Keratinocyte (primary cell): ENCODE data around the gene RGS17. TPM values are rescaled to one million over a fixed set of nuclear protein-coding genes. Genes with fewer than 3 reads are reported as not detected.

Experiments
- DNase-seq: peaks from one replicate; pipeline ENCODE4 v3.0.0-alpha.2; 2011; ENCODE audit warnings: low read depth, missing footprints, low spot score
- FAIRE-seq: peaks from 2 replicates; lab custom pipeline; 2011; peaks lifted over from hg19 to GRCh38; lab: Jason Lieb, UNC
- H2AFZ ChIP-seq: 2 replicates; pipeline ENCODE4 v1.6.0; 2012; ENCODE audit warnings: low read length, control low read depth, inconsistent platforms; ENCODE audit not compliant: control insufficient read depth
- H3K27ac ChIP-seq: 2 replicates; pipeline ENCODE4 v1.5.1; 2011; ENCODE audit warnings: low read length; ENCODE audit not compliant: control insufficient read depth, insufficient read depth
- H3K27me3 ChIP-seq: 3 replicates; pipeline ENCODE4 v1.6.0; 2011; ENCODE audit warnings: low read length; ENCODE audit not compliant: control insufficient read depth, insufficient read depth; ENCODE audit errors: extremely low read depth
- H3K36me3 ChIP-seq, 2 experiments: 2 replicates in 1 of 2; 3 replicates in 1 of 2; pipeline ENCODE4 v1.5.1; 2011; ENCODE audit warnings: low read length in 2 of 2, mild to moderate bottlenecking in 1 of 2; ENCODE audit not compliant: control insufficient read depth in 2 of 2, insufficient read depth in 2 of 2; ENCODE audit errors: extremely low read depth in 1 of 2
- H3K4me1 ChIP-seq: 3 replicates; pipeline ENCODE4 v1.5.1; 2011; ENCODE audit warnings: low read length; ENCODE audit not compliant: control insufficient read depth, insufficient read depth; ENCODE audit errors: extremely low read depth
- H3K4me2 ChIP-seq: 3 replicates; pipeline ENCODE4 v1.6.0; 2011; ENCODE audit warnings: low read depth, low read length; ENCODE audit not compliant: control insufficient read depth, insufficient read depth; ENCODE audit errors: extremely low read depth
- H3K4me3 ChIP-seq, 3 experiments: fragments of 200-600 bp in 1 of 3; sonication (generic) in 1 of 3; 2 replicates in 2 of 3; 3 replicates in 1 of 3; pipeline ENCODE4 v1.5.1; 2011 to 2016; ENCODE audit warnings: low read length in 3 of 3, mild to moderate bottlenecking in 3 of 3, control low read depth in 2 of 3, inconsistent platforms in 1 of 3, low read depth in 1 of 3, mixed read lengths in 1 of 3, mixed run types in 1 of 3, moderate library complexity in 1 of 3; ENCODE audit not compliant: control insufficient read depth in 2 of 3, insufficient read depth in 2 of 3; ENCODE audit errors: extremely low read depth in 1 of 3
- H3K79me2 ChIP-seq: 2 replicates; pipeline ENCODE4 v1.6.0; 2012; ENCODE audit warnings: low read length; ENCODE audit not compliant: control insufficient read depth, insufficient read depth
- H3K9ac ChIP-seq: 3 replicates; pipeline ENCODE4 v1.6.0; 2011; ENCODE audit warnings: low read length; ENCODE audit not compliant: control insufficient read depth, insufficient read depth; ENCODE audit errors: extremely low read depth
- H3K9me1 ChIP-seq: 3 replicates; pipeline ENCODE4 v1.6.0; 2011; ENCODE audit warnings: low read length; ENCODE audit not compliant: control insufficient read depth, insufficient read depth; ENCODE audit errors: extremely low read depth
- H3K9me3 ChIP-seq: 2 replicates; pipeline ENCODE4 v1.5.1; 2012; ENCODE audit warnings: low read depth, low read length; ENCODE audit not compliant: control insufficient read depth
- H4K20me1 ChIP-seq: 3 replicates; pipeline ENCODE4 v1.6.0; 2011; ENCODE audit warnings: low read length; ENCODE audit not compliant: control insufficient read depth, insufficient read depth; ENCODE audit errors: extremely low read depth
- EZH2 ChIP-seq: IDR thresholded peaks from one replicate; pipeline ENCODE4 v1.6.1; 2012; ENCODE audit warnings: inconsistent platforms, mild to moderate bottlenecking, low read length, moderate library complexity
- dilution Hi-C: fragments of 300-500 bp; cut with MboI; formaldehyde crosslinking; loops from one replicate; pipeline ENCODE4 v1.7.0; 2020; ENCODE audit warnings: low sequenced_read_pairs; ENCODE audit not compliant: extremely low pct_ligation_motif_present
- polyA plus RNA-seq, 5 experiments: library from polyadenylated mRNA; depleted of rRNA in 3 of 5; stranded (reverse) in 3 of 5; stranded (forward) in 1 of 5; unstranded in 1 of 5; fragments of >200 nt; gene quantifications; 1 replicate in 1 of 5; 2 replicates in 3 of 5; 3 replicates in 1 of 5; pipeline versions ENCODE4 v1.2.1 to v1.2.3, GENCODE V29; 2011 to 2012; ENCODE audit warnings: missing spikeins in 2 of 5, low read depth in 1 of 5, low replicate concordance in 1 of 5
- TF ChIP-seq, protein P1 (sequence below), 3 experiments: IDR thresholded peaks in 1 of 3; conservative IDR thresholded peaks in 1 of 3; optimal IDR thresholded peaks in 1 of 3; 2 replicates in 2 of 3; 3 replicates in 1 of 3; pipeline versions ENCODE3 to v1.5.1; 2011; ENCODE audit warnings: low read length in 3 of 3, mild to moderate bottlenecking in 3 of 3, moderate library complexity in 2 of 3, control low read depth in 1 of 3, inconsistent platforms in 1 of 3; ENCODE audit not compliant: insufficient read depth in 2 of 3; ENCODE audit errors: extremely low read depth in 1 of 3

Gene RGS17
- polyA plus RNA-seq, 1 donor (not counting 4 experiments of a cell fraction or from before 2014, with no cell fraction given), result 0.22 TPM

DNA sequence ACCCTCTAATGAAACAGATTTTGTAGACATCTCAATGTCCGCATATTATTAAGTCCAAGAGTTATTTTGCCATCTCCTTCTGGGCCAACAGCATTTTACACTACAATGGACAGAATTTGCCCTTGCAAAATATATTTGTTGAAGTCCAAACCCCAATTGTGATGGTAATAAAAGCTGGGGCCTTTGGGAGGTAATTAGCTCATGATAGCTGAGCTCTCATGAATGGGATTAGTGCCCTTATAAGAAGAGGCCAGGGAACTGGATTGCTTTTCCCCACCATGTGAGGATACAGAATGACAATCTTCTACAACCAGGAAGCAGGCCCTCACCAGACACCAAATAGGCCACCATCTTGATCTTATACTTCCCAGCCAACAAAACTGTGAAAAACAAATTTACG lies 83.7 kb downstream of the RGS17 start:
- no peaks in the 10 kb centered on the region for H3K27me3 ChIP-seq
- no peaks in the 10 kb centered on the region for H3K4me1 ChIP-seq
- no peak for DNase-seq
- H3K9me3 ChIP-seq, result no peaks in the 10 kb centered on the region
- no peaks in the 10 kb centered on the region for H3K79me2 ChIP-seq
- dilution Hi-C loops, result loop anchor here (25.0 kb wide), 1 partner anchor 165 kb away; no protein-coding TSS in a partner anchor
- no peak overlapping the region for H3K9ac ChIP-seq
- no peak overlapping the region for H3K27ac ChIP-seq
- TF ChIP-seq, protein P1, sequence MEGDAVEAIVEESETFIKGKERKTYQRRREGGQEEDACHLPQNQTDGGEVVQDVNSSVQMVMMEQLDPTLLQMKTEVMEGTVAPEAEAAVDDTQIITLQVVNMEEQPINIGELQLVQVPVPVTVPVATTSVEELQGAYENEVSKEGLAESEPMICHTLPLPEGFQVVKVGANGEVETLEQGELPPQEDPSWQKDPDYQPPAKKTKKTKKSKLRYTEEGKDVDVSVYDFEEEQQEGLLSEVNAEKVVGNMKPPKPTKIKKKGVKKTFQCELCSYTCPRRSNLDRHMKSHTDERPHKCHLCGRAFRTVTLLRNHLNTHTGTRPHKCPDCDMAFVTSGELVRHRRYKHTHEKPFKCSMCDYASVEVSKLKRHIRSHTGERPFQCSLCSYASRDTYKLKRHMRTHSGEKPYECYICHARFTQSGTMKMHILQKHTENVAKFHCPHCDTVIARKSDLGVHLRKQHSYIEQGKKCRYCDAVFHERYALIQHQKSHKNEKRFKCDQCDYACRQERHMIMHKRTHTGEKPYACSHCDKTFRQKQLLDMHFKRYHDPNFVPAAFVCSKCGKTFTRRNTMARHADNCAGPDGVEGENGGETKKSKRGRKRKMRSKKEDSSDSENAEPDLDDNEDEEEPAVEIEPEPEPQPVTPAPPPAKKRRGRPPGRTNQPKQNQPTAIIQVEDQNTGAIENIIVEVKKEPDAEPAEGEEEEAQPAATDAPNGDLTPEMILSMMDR (optimal IDR thresholded peaks at IDR 0.05 in 1 of 3, IDR thresholded peaks at IDR 0.05 in 1 of 3, conservative IDR thresholded peaks at IDR 0.05 in 1 of 3; ENCODE audit: extremely low read depth in 1 of 3, insufficient read depth in 2 of 3, low read length in 3 of 3), result no peak
- TF ChIP-seq EZH2, result no peak
- H4K20me1 ChIP-seq, result no peaks in the 10 kb centered on the region
- no peaks in the 10 kb centered on the region for H3K9me1 ChIP-seq
- no peaks in the 10 kb centered on the region for H3K36me3 ChIP-seq
- no peak overlapping the region for H2AFZ ChIP-seq
- no peak for FAIRE-seq
- no peak overlapping the region for H3K4me2 ChIP-seq
- H3K4me3 ChIP-seq, result no peak overlapping the region

DNA sequence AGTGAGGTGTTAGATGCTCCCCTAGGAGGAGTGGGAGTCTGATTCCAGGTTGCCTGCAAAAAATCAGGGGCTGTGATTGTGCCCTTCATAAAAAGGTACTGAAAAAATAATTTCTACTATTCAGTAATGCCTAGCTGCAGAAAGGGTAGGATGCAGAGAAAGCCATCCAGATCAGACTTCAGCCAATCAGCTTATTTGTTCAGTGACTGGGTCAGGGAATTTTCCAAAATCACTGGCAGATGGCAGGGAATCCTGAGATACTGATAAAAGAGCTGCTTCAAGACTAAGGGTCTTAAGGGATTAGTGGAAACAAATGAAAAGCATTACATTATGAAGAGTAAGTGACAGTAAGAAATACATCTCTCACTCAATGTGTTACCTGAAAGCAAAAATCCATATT lies 85.8 kb downstream of the RGS17 start:
- Histone ChIP-seq H3K79me2 (no peaks in the 10 kb centered on the region), H3K9ac (no peak overlapping the region), H3K9me3 (no peaks in the 10 kb centered on the region), H3K4me1 (no peaks in the 10 kb centered on the region), H3K27ac (no peak overlapping the region), H2AFZ (no peak overlapping the region), H3K36me3 (no peaks in the 10 kb centered on the region), H3K4me2 (no peak overlapping the region), H4K20me1 (no peaks in the 10 kb centered on the region), H3K9me1 (no peaks in the 10 kb centered on the region), H3K27me3 (no peaks in the 10 kb centered on the region), H3K4me3 (no peak overlapping the region)
- dilution Hi-C loops, result loop anchor here (25.0 kb wide), 1 partner anchor 167 kb away; no protein-coding TSS in a partner anchor
- FAIRE-seq (no peak), DNase-seq (no peak)
- TF ChIP-seq, protein P1 (optimal IDR thresholded peaks at IDR 0.05 in 1 of 3, IDR thresholded peaks at IDR 0.05 in 1 of 3, conservative IDR thresholded peaks at IDR 0.05 in 1 of 3; ENCODE audit: extremely low read depth in 1 of 3, insufficient read depth in 2 of 3, low read length in 3 of 3), result no peak
- no peak for TF ChIP-seq EZH2
